ENCODE data around the gene ZNF19.

ZNF19 gene

GRCh38 chr16:71484006-71484893 lies 4.9 kb downstream of the ZNF19 start:
- peak; percentile 84 for DNase-seq

GRCh38 chr16:71482569-71482968 lies 6.6 kb downstream of the ZNF19 start:
- DNase-seq: no peak

GRCh38 chr16:71480956-71481355 lies 8.2 kb downstream of the ZNF19 start:
- DNase-seq: no peak

GRCh38 chr16:71479420-71479819 lies 9.7 kb downstream of the ZNF19 start:
- no peak for DNase-seq

- no peak for DNase-seq
Measured at GRCh38 chr16:71476457-71477124, 12.5 kb downstream of the ZNF19 start.

- no peak for DNase-seq
Measured at GRCh38 chr16:71474864-71475263, 14.3 kb downstream of the ZNF19 start.

- DNase-seq: no peak
Measured at GRCh38 chr16:71473891-71474290, 15.2 kb downstream of the ZNF19 start.

- DNase-seq: no peak
Measured at GRCh38 chr16:71472931-71473330, 16.2 kb downstream of the ZNF19 start.

GRCh38 chr16:71472051-71472450 lies 17.1 kb downstream of the ZNF19 start:
- DNase-seq: no peak

- peak; percentile 11 for DNase-seq
Measured at GRCh38 chr16:71467810-71468209, 21.3 kb downstream of the ZNF19 start.

GRCh38 chr16:71464231-71464630 lies 24.9 kb downstream of the ZNF19 start:
- DNase-seq: no peak

GRCh38 chr16:71461686-71462648 lies 27.2 kb downstream of the ZNF19 start, which contains the start of gene ZNF23:
Gene ZNF23, minus strand, starts transcription at chr16:71462247. Its CDS starts 5,451 bp downstream, at chr16:71456796.
- DNase-seq: peak; percentile 77

- no peak for DNase-seq
Measured at GRCh38 chr16:71460941-71461340, 28.2 kb downstream of the ZNF19 start.

- DNase-seq: no peak
Measured at GRCh38 chr16:71460236-71460635, 28.9 kb downstream of the ZNF19 start.

- no peak for DNase-seq
Measured at GRCh38 chr16:71459510-71459909, 29.6 kb downstream of the ZNF19 start.

GRCh38 chr16:71456801-71457200 lies 32.3 kb downstream of the ZNF19 start:
- no peak for DNase-seq

- DNase-seq: no peak
Measured at GRCh38 chr16:71453036-71453435, 36.1 kb downstream of the ZNF19 start.

- DNase-seq: no peak
Measured at GRCh38 chr16:71449020-71449419, 40.1 kb downstream of the ZNF19 start.

GRCh38 chr16:71448274-71448866 lies 40.8 kb downstream of the ZNF19 start:
- DNase-seq: no peak

- DNase-seq: no peak
Measured at GRCh38 chr16:71443714-71444113, 45.4 kb downstream of the ZNF19 start.

GRCh38 chr16:71442051-71442440 lies 47.1 kb downstream of the ZNF19 start, which contains the start of gene TLE7:
Gene TLE7, minus strand, starts transcription at chr16:71442054. Its CDS starts 8,730 bp downstream, at chr16:71433324.
- DNase-seq: no peak

- peak; percentile 23 for DNase-seq
Measured at GRCh38 chr16:71441348-71442050, 47.6 kb downstream of the ZNF19 start.

Measured in stimulated activated CD4-positive, alpha-beta T cell treated with anti-CD3 and anti-CD28 coated beads, Interleukin-1b, Interleukin-23, amount 100 ng/mL, for 48 hours (primary cell).